GM12878 (cell line): ENCODE data around the gene ME2.

Experiments
- BMI1 ChIP-seq: fragments of 450-650 bp; IDR thresholded peaks from 2 replicates; pipeline ENCODE4 v1.6.1; 2016; ENCODE audit warnings: mild to moderate bottlenecking, moderate library complexity, borderline replicate concordance
- FOXK2 ChIP-seq: fragments of 450-650 bp; IDR thresholded peaks from 2 replicates; pipeline ENCODE4 v1.6.1; 2017; ENCODE audit warnings: mild to moderate bottlenecking, moderate library complexity
- FOXM1 ChIP-seq: IDR thresholded peaks from 2 replicates; pipeline ENCODE4 v1.6.1; 2012; ENCODE audit warnings: low read depth, mild to moderate bottlenecking, inconsistent platforms, low read length, moderate library complexity
- HCFC1 ChIP-seq: fragments of 150-350 bp; IDR thresholded peaks from 2 replicates; pipeline ENCODE4 v1.6.1; 2014; ENCODE audit warnings: low read length
- KAT2A ChIP-seq: conservative IDR thresholded peaks from 2 replicates; pipeline ENCODE4 v1.6.1; 2011; ENCODE audit warnings: low read depth, low read length; ENCODE audit not compliant: control insufficient read depth
- POLR2A ChIP-seq: IDR thresholded peaks from 2 replicates; pipeline ENCODE4 v1.6.1; 2011; ENCODE audit warnings: low read depth, mild to moderate bottlenecking, low read length
- RELA ChIP-seq: fragments of 450-650 bp; IDR thresholded peaks from 2 replicates; pipeline ENCODE4 v1.8.0; 2014; ENCODE audit warnings: borderline replicate concordance; ENCODE audit not compliant: partially characterized antibody
- TF ChIP-seq, protein P1 (sequence below): fragments of 450-650 bp; IDR thresholded peaks from 2 replicates; pipeline ENCODE4 v1.6.1; 2016; ENCODE audit warnings: mild to moderate bottlenecking
- TF ChIP-seq, protein P2 (sequence below), 3 experiments: IDR thresholded peaks in 2 of 3; conservative IDR thresholded peaks in 1 of 3; 2 replicates each; pipeline ENCODE4 v1.5.1; 2011; ENCODE audit warnings: low read depth in 3 of 3, low read length in 3 of 3, mild to moderate bottlenecking in 3 of 3, control low read depth in 2 of 3, moderate library complexity in 2 of 3, inconsistent platforms in 1 of 3, mixed read lengths in 1 of 3; ENCODE audit not compliant: control insufficient read depth in 2 of 3, insufficient read depth in 1 of 3; ENCODE audit errors: extremely low read depth in 1 of 3

GRCh38 chr18:50861617-50862016 lies 17.3 kb upstream of the ME2 start:
- no peak for TF ChIP-seq POLR2A
- TF ChIP-seq BMI1: no peak
- no peak for TF ChIP-seq RELA
- no peak for TF ChIP-seq HCFC1
- TF ChIP-seq, protein P1, sequence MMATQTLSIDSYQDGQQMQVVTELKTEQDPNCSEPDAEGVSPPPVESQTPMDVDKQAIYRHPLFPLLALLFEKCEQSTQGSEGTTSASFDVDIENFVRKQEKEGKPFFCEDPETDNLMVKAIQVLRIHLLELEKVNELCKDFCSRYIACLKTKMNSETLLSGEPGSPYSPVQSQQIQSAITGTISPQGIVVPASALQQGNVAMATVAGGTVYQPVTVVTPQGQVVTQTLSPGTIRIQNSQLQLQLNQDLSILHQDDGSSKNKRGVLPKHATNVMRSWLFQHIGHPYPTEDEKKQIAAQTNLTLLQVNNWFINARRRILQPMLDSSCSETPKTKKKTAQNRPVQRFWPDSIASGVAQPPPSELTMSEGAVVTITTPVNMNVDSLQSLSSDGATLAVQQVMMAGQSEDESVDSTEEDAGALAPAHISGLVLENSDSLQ: no peak
- TF ChIP-seq, protein P2, sequence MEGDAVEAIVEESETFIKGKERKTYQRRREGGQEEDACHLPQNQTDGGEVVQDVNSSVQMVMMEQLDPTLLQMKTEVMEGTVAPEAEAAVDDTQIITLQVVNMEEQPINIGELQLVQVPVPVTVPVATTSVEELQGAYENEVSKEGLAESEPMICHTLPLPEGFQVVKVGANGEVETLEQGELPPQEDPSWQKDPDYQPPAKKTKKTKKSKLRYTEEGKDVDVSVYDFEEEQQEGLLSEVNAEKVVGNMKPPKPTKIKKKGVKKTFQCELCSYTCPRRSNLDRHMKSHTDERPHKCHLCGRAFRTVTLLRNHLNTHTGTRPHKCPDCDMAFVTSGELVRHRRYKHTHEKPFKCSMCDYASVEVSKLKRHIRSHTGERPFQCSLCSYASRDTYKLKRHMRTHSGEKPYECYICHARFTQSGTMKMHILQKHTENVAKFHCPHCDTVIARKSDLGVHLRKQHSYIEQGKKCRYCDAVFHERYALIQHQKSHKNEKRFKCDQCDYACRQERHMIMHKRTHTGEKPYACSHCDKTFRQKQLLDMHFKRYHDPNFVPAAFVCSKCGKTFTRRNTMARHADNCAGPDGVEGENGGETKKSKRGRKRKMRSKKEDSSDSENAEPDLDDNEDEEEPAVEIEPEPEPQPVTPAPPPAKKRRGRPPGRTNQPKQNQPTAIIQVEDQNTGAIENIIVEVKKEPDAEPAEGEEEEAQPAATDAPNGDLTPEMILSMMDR (IDR thresholded peaks at IDR 0.05 in 2 of 3, conservative IDR thresholded peaks at IDR 0.05 in 1 of 3; ENCODE audit: control insufficient read depth in 2 of 3, extremely low read depth in 1 of 3, insufficient read depth in 1 of 3, low read depth in 3 of 3, low read length in 3 of 3): no peak
- TF ChIP-seq KAT2A: no peak
- no peak for TF ChIP-seq FOXK2
- no peak for TF ChIP-seq FOXM1
